Memory B cell (primary cell): ENCODE results near the gene PRSS48.
A peak's percentile ranks its signal among the peaks of the same experiment; 100 is the strongest.
"Not testable (repeated sequence)": the region's sequence is repeated elsewhere in the genome, so short reads cannot be mapped to it uniquely, and the experiment has no call there.

Experiments used
- ATAC-seq: fragments of 150-1000 bp; cut with Tn5 transposase; 2 replicates; pipeline ENCODE4 v1.10.0; 2021; ENCODE audit warnings: low read depth, mild to moderate bottlenecking, moderate library complexity
- DNase-seq, 2 donors: peaks; one replicate each; pipeline ENCODE4 v3.0.0; 2022; ENCODE audit warnings: low spot score in 2 of 2
- H3K27ac Mint-ChIP-seq: one replicate; pipeline ENCODE4 v1.8.0; 2022; ENCODE audit warnings: mild to moderate bottlenecking, moderate library complexity, mixed read lengths
- H3K27me3 Mint-ChIP-seq: one replicate; pipeline ENCODE4 v1.8.0; 2022; ENCODE audit warnings: mixed read lengths
- H3K36me3 Mint-ChIP-seq: one replicate; pipeline ENCODE4 v1.8.0; 2022; ENCODE audit warnings: mild to moderate bottlenecking, mixed read lengths
- H3K4me1 Mint-ChIP-seq: one replicate; pipeline ENCODE4 v1.8.0; 2022; ENCODE audit warnings: mixed read lengths
- H3K4me3 Mint-ChIP-seq: one replicate; pipeline ENCODE4 v1.8.0; 2022; ENCODE audit warnings: mild to moderate bottlenecking, moderate library complexity, mixed read lengths
- H3K9me3 Mint-ChIP-seq: one replicate; pipeline ENCODE4 v1.8.0; 2022; ENCODE audit warnings: mixed read lengths

PRSS48 gene

GRCh38 chr4:151316645-151317044 lies 39.7 kb downstream of the PRSS48 start:
- ATAC-seq, result no peak
- no peak overlapping the region for H3K4me3 Mint-ChIP-seq

GRCh38 chr4:151318307-151319006 lies 41.5 kb downstream of the PRSS48 start:
- ATAC-seq, result no peak
- no peak for DNase-seq
- no peaks in the 10 kb centered on the region for H3K4me1 Mint-ChIP-seq
- no peaks in the 10 kb centered on the region for H3K36me3 Mint-ChIP-seq
- H3K27ac Mint-ChIP-seq, result no peak overlapping the region
- no peaks in the 10 kb centered on the region for H3K9me3 Mint-ChIP-seq
- peaks cover 4% of the 10 kb centered on the region for H3K27me3 Mint-ChIP-seq
- no peak overlapping the region for H3K4me3 Mint-ChIP-seq

More at GRCh38 chr4:151316645-151317044, 39.7 kb downstream of the PRSS48 start:
- Mint-ChIP-seq H3K4me1 (no peaks in the 10 kb centered on the region), H3K27ac (no peak overlapping the region), H3K27me3 (peaks cover 4% of the 10 kb centered on the region), H3K36me3 (no peaks in the 10 kb centered on the region), H3K9me3 (no peaks in the 10 kb centered on the region)
- no peak for DNase-seq

DNA sequence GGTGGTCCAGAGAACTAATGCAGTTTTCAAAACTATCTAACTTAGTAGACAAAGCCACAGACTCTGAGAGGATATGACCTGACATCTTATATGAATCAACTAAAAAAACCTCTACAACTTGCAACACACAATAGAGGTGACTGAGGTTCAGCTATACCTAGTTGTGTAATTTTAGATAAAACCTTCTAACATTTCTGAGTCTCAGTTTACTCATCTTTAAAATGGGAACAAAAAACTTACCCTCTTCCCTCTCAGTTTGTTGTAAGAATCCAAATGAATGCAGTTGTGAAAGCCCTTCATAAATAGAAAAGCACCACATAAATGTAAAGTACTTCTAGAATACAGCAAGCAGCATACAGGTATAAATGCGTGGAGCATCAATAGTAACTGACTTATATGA lies 42.5 kb downstream of the PRSS48 start:
- Mint-ChIP-seq H3K27me3 (peaks cover 9% of the 10 kb centered on the region), H3K36me3 (no peaks in the 10 kb centered on the region), H3K4me1 (no peaks in the 10 kb centered on the region), H3K27ac (no peak overlapping the region), H3K4me3 (no peak overlapping the region), H3K9me3 (no peaks in the 10 kb centered on the region)
- DNase-seq (no peak), ATAC-seq (no peak)

DNA sequence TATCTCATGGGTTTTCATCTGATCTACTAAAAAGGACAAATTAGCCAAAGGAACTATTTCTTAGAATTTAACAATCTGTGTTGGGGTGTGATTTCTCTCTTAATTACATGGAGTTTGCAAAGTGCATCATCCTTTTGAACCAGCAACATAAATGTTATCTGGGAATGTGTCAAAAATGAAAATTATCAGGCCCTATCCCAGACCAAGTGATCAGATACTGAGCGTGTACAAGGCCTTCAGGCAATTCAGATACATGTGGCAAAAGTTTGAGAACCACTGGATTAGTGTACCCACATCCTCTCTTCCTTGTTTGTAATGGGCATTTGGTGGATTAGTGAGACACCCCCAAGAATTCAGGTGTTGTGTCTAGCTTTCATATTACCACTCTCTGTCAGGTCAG lies 44.6 kb downstream of the PRSS48 start:
- Mint-ChIP-seq H3K9me3 (no peaks in the 10 kb centered on the region), H3K27ac (no peak overlapping the region), H3K27me3 (peaks cover 17% of the 10 kb centered on the region), H3K4me3 (no peak overlapping the region), H3K36me3 (peaks cover 3% of the 10 kb centered on the region), H3K4me1 (peaks cover 2% of the 10 kb centered on the region)
- DNase-seq, result no peak
- no peak for ATAC-seq

DNA sequence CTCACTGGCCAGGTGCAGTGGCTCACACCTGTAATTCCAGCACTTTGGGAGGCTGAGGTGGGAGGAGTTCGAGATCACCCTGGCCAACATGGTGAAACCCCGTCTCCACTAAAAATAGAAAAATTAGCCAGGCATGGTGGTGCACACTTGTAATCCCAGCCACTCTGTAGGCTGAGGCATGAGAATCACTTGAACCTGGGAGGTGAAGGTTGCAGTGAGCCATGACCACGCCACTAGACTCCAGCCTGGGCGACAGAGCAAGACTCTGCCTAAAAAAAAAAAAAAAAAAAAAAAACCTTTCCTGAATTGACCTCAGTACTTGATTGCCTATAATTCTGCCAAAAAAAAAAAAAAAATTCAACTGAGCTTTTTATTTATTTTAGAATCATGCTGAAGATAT lies 45.2 kb downstream of the PRSS48 start:
- not testable (repeated sequence) for DNase-seq, H3K36me3 Mint-ChIP-seq, H3K27ac Mint-ChIP-seq, H3K4me3 Mint-ChIP-seq, ATAC-seq, H3K9me3 Mint-ChIP-seq, H3K4me1 Mint-ChIP-seq
- H3K27me3 Mint-ChIP-seq, result peaks cover 19% of the 10 kb centered on the region

DNA sequence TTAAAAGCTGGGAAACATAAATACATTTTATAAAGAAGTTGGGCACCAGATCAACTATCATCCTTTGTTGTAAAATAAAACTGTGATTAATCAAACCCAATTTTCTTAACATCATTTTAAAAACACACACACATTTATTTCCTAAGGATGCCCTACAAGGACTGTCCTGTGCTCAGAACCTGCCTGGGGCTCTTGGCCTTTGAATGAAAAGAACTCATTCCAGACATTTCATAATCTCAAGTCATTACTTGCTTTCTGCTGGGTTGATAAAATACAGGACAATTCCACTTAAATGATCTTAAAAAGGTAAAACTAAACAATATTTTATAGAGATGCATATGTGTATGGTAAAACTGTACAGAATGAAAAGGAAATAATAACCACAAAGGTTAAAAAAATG lies 45.6 kb downstream of the PRSS48 start:
- Mint-ChIP-seq H3K27ac (no peak overlapping the region), H3K27me3 (peaks cover 19% of the 10 kb centered on the region), H3K4me1 (peaks cover 2% of the 10 kb centered on the region), H3K9me3 (no peaks in the 10 kb centered on the region), H3K36me3 (peaks cover 3% of the 10 kb centered on the region), H3K4me3 (no peak overlapping the region)
- ATAC-seq (no peak), DNase-seq (no peak)

- H3K4me1 Mint-ChIP-seq, result peaks cover 2% of the 10 kb centered on the region
- H3K36me3 Mint-ChIP-seq, result peaks cover 3% of the 10 kb centered on the region
- DNase-seq (no peak), ATAC-seq (no peak)
- peaks cover 19% of the 10 kb centered on the region for H3K27me3 Mint-ChIP-seq
- no peaks in the 10 kb centered on the region for H3K9me3 Mint-ChIP-seq
- no peak overlapping the region for H3K4me3 Mint-ChIP-seq
- no peak overlapping the region for H3K27ac Mint-ChIP-seq
Measured at GRCh38 chr4:151323667-151324066, 46.7 kb downstream of the PRSS48 start.

DNA sequence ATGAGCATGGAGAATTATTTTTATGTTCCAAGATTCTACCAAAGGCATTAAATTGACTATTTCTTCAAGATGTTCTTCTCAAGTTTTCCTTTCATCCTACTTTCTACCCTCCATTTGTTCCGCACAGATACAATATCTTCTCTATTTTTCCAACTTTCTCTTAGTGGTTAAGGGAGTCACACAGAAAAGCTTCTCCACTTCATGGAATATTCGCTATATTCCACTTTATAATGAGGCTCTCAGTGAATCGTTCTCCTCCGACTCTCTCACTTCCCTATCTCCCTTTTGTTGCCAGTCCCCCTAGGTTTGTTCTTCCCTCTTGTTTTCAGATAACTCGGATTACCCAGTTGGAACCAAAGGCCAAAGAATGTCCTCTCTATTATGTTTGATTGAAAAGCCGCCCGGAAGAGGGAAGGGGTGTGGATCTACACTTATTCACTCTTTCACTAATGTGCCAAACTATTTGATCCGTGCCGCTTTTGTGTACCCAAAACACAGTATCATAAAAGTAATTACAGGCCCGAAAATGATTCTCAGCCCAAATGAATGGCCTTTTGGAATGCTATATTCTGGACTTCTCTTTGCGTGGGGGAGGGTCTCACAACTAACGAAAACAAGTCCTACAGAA lies 47.3 kb downstream of the PRSS48 start:
- no peak for DNase-seq
- Mint-ChIP-seq H3K36me3 (peaks cover 3% of the 10 kb centered on the region), H3K27ac (no peak overlapping the region), H3K4me1 (peaks cover 2% of the 10 kb centered on the region), H3K4me3 (no peak overlapping the region), H3K9me3 (no peaks in the 10 kb centered on the region), H3K27me3 (peaks cover 19% of the 10 kb centered on the region)
- ATAC-seq, result no peak

GRCh38 chr4:151324752-151325110 lies 47.8 kb downstream of the PRSS48 start:
- H3K4me3 Mint-ChIP-seq, result no peak overlapping the region
- peaks cover 3% of the 10 kb centered on the region for H3K36me3 Mint-ChIP-seq
- no peak for ATAC-seq
- DNase-seq, result no peak
- H3K27me3 Mint-ChIP-seq, result peaks cover 19% of the 10 kb centered on the region
- H3K27ac Mint-ChIP-seq, result no peak overlapping the region
- H3K4me1 Mint-ChIP-seq, result peaks cover 2% of the 10 kb centered on the region
- H3K9me3 Mint-ChIP-seq, result no peaks in the 10 kb centered on the region

GRCh38 chr4:151325111-151325948 lies 48.4 kb downstream of the PRSS48 start, which contains the start of gene SH3D19:
Gene SH3D19 (minus strand): TSS chr4:151325605. CDS start chr4:151325352, 253 bp downstream.
- H3K4me3 Mint-ChIP-seq, result peak within 1 kb of the TSS; percentile 60

DNA sequence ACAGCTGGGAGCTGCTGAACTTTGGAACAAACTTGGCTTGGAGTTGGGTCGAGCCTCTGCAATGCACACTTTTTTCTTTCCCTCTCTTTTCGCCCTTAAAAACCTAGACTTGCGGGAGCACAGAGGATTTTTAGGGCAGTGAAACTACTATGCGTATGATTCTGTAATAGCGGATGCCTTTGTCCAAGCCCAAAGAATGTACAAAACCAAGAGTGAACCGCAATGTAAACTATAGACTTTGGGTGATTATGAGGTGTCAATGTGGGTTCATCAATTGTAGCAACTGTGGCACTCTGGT lies 48.9 kb downstream of the PRSS48 start:
- Mint-ChIP-seq H3K27me3 (peaks cover 19% of the 10 kb centered on the region), H3K4me1 (peaks cover 2% of the 10 kb centered on the region), H3K36me3 (peaks cover 3% of the 10 kb centered on the region), H3K27ac (no peak overlapping the region), H3K9me3 (peaks cover 2% of the 10 kb centered on the region), H3K4me3 (no peak overlapping the region)
- no peak for ATAC-seq
- DNase-seq, result no peak

More at GRCh38 chr4:151325111-151325948, 48.4 kb downstream of the PRSS48 start, which contains the start of gene SH3D19:
- DNase-seq, result no peak
- H3K27me3 Mint-ChIP-seq, result peaks cover 19% of the 10 kb centered on the region
- no peak for ATAC-seq
- peaks cover 2% of the 10 kb centered on the region for H3K4me1 Mint-ChIP-seq
- no peaks in the 10 kb centered on the region for H3K9me3 Mint-ChIP-seq
- peaks cover 3% of the 10 kb centered on the region for H3K36me3 Mint-ChIP-seq
- H3K27ac Mint-ChIP-seq, result no peak within 1 kb of the TSS

- no peak for DNase-seq
- no peak for ATAC-seq
- Mint-ChIP-seq H3K4me1 (peaks cover 2% of the 10 kb centered on the region), H3K4me3 (no peak overlapping the region), H3K27me3 (peaks cover 12% of the 10 kb centered on the region), H3K36me3 (peaks cover 3% of the 10 kb centered on the region), H3K9me3 (peaks cover 3% of the 10 kb centered on the region), H3K27ac (no peak overlapping the region)
Measured at GRCh38 chr4:151329217-151330007, 52.5 kb downstream of the PRSS48 start.

DNA sequence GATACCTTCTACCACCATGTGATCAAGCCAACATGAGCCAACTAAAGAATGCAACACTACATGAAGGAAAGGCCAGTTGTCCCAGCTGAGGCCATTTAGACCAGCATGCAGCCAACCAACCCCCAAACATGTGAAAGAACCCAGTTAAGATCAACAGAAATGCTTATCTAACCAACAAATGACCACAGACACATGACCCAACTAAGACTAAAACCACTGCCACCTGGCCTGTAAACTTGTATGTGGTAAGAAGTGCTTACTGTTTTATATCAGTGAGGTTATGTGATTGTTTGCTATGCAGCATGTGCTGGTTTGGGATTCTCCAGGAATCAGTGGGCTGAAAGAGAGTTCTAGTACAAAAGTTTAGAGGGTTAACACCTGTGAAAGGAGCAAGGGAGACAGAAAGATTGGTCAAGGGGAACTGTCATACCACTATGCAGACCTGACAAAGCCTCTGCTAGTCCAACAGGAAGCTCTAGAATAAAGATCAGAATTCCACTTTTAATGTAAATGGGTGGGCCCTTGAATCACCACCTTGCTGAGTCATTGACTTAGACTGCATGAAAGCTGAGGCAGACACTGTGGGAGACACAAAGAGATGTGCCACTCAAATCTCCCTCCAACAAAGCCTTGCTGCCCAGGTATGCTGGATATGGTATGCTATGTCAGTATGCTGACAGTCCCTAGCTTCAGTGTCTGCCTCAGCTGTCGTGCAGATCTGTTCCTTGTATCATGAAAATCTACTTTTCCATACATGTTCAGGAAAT lies 54.5 kb downstream of the PRSS48 start:
- H3K4me1 Mint-ChIP-seq, result no peaks in the 10 kb centered on the region
- peaks cover 6% of the 10 kb centered on the region for H3K27me3 Mint-ChIP-seq
- no peak for ATAC-seq
- no peaks in the 10 kb centered on the region for H3K36me3 Mint-ChIP-seq
- no peak overlapping the region for H3K4me3 Mint-ChIP-seq
- no peak overlapping the region for H3K27ac Mint-ChIP-seq
- H3K9me3 Mint-ChIP-seq, result peaks cover 3% of the 10 kb centered on the region
- no peak for DNase-seq
